OCI-LY1 (cell line): ENCODE results near the gene CELF2.

Source experiments
- EZH2 ChIP-seq: fragments of 200-600 bp; sonication (generic), shearing (Covaris generic); IDR thresholded peaks from 2 replicates; pipeline ENCODE4 v1.8.0; 2017; ENCODE audit warnings: borderline replicate concordance, mixed run types, mild to moderate bottlenecking, antibody characterized with exemption, low read length, moderate library complexity, mixed read lengths
- TF ChIP-seq, protein P1 (sequence below): fragments of 200-600 bp; sonication (generic), shearing (Covaris generic); IDR thresholded peaks from 2 replicates; pipeline ENCODE4 v1.5.1; 2017; ENCODE audit warnings: mild to moderate bottlenecking, antibody characterized with exemption, low read length, moderate library complexity, mixed read lengths

DNA sequence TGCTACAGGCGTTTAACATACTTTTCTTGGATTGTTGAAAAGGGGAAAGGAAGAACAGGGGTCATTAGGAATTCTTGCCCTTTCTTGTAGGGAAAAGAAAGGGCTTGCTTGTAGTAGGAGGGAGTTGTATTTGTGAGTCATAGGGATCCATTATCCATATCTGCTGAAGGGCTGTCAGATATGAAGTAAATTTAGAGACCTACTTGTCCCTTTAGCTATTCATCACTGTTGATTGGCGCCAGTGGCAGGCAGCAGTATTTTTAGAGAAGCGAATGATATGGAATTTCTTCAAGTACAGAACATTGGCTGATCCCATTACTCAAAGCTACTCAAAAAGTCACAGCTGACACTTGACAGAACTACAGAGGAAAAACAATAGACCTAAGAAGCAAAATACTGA lies 97.7 kb downstream of the CELF2 start:
- TF ChIP-seq, protein P1, sequence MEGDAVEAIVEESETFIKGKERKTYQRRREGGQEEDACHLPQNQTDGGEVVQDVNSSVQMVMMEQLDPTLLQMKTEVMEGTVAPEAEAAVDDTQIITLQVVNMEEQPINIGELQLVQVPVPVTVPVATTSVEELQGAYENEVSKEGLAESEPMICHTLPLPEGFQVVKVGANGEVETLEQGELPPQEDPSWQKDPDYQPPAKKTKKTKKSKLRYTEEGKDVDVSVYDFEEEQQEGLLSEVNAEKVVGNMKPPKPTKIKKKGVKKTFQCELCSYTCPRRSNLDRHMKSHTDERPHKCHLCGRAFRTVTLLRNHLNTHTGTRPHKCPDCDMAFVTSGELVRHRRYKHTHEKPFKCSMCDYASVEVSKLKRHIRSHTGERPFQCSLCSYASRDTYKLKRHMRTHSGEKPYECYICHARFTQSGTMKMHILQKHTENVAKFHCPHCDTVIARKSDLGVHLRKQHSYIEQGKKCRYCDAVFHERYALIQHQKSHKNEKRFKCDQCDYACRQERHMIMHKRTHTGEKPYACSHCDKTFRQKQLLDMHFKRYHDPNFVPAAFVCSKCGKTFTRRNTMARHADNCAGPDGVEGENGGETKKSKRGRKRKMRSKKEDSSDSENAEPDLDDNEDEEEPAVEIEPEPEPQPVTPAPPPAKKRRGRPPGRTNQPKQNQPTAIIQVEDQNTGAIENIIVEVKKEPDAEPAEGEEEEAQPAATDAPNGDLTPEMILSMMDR = no peak
- TF ChIP-seq EZH2 = no peak
